ENCODE measurements around the gene CDCA8.

DNA sequence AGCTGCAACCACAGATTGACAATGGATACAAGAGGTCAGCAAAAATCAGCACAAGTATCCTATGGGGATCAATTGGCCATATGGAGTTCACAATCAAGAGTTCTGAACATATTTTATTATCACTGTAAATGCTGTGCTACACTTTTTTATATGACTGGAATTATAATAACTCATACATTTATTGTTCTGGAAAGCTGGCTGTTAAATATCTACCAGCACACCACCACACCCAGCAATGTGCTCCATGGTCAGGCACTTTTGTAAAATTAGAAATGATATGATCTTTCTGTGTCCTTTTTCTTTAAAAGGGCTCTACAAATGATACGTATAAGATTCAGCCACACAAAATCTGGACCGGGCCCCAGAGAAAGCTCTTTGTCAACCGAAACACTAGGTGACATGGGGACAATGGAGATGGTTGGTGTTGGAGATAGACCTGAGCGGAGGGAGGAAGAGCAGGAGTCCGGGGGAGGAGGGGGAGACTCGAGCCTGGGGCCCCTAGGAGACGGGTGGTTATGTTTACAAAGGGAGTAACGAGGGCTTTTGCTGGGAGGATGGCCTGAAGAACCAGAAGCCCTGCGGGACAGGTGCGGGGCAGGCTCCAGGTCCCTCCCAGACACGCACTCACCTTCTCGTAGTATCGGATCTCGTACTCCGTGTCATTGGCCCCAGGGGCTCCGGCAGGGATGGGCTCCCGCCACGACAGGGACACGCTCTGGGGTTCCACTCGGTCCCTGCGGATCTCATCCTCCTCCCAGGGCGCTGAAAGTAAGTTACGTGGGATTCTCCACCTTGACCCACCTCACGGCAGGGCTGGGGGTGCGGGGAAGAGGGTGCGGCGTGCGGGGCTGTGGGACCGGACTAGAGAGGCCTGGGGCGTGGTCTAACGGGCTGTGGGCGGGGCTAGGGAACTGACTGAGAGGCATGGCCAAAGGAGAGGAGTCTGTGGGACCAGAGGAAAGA lies 42.6 kb downstream of the CDCA8 start:
- TF ChIP-seq CTCF (conservative IDR thresholded peaks at IDR 0.05) (no peak), EZH2 (IDR thresholded peaks at IDR 0.05; ENCODE audit: low read depth) (no peak)

Measured in PC-9 (cell line).